Endothelial cell of umbilical vein (primary cell): ENCODE results near the gene FGF9. TPM values are rescaled to one million over a fixed set of nuclear protein-coding genes. Genes with fewer than 3 reads are reported as not detected.

ENCODE experiments used
- BruUV-seq: library from RNA; stranded (reverse); fragments of 400-500 nt; replicated peaks from 2 replicates; lab custom pipeline; 2021; lab: Mats Ljungman, UMichigan
- CTCF ChIA-PET: fragments of 300-600, 350-600 bp; sonication (Branson Sonifier 250); formaldehyde crosslinking; loops from one replicate; lab custom pipeline; 2021; ENCODE audit warnings: antibody characterized with exemption, inconsistent platforms; lab: Charles Lee
- POLR2A ChIA-PET: fragments of 300-600, 350-600 bp; sonication (Branson Sonifier 250); formaldehyde crosslinking; loops from one replicate; lab custom pipeline; 2021; ENCODE audit warnings: antibody characterized with exemption, inconsistent platforms; lab: Charles Lee
- DNase-seq: peaks from one replicate; pipeline ENCODE4 v3.0.0-alpha.2; 2011; ENCODE audit warnings: low read depth, low spot score
- FAIRE-seq: peaks from 2 replicates; lab custom pipeline; 2011; peaks lifted over from hg19 to GRCh38; lab: Jason Lieb, UNC
- H2AFZ ChIP-seq: 2 replicates; pipeline ENCODE4 v1.6.0; 2012; ENCODE audit warnings: low read depth, low read length, control low read depth, inconsistent platforms
- H3K27ac ChIP-seq: 2 replicates; pipeline ENCODE4 v1.5.1; 2011; ENCODE audit warnings: low read depth, mild to moderate bottlenecking, control low read depth, low read length, moderate library complexity; ENCODE audit not compliant: insufficient read depth
- H3K27me3 ChIP-seq, 2 experiments: 2 replicates each; pipeline versions ENCODE4 v1.6.0 to v1.6.1; 2011; ENCODE audit warnings: low read length in 2 of 2, mixed read lengths in 1 of 2; ENCODE audit not compliant: control insufficient read depth in 2 of 2, insufficient read depth in 2 of 2
- H3K36me3 ChIP-seq, 2 experiments: 2 replicates in 1 of 2; 3 replicates in 1 of 2; pipeline ENCODE4 v1.5.1; 2011; ENCODE audit warnings: low read length in 2 of 2, mild to moderate bottlenecking in 1 of 2, moderate library complexity in 1 of 2; ENCODE audit not compliant: control insufficient read depth in 2 of 2, insufficient read depth in 2 of 2; ENCODE audit errors: extremely low read depth in 1 of 2
- H3K4me1 ChIP-seq: 3 replicates; pipeline ENCODE4 v1.5.1; 2011; ENCODE audit warnings: mild to moderate bottlenecking, low read length; ENCODE audit not compliant: control insufficient read depth, insufficient read depth; ENCODE audit errors: extremely low read depth
- H3K4me2 ChIP-seq: 2 replicates; pipeline ENCODE4 v1.6.1; 2011; ENCODE audit warnings: low read length, control low read depth, mixed read lengths; ENCODE audit not compliant: insufficient read depth
- H3K4me3 ChIP-seq, 3 experiments: fragments of 200-600 bp in 1 of 3; sonication (generic), shearing (Covaris generic) in 1 of 3; replicated peaks in 1 of 3; 2 replicates each; pipeline ENCODE4 v1.5.1; 2011 to 2016; ENCODE audit warnings: control low read depth in 3 of 3, low read length in 3 of 3, mild to moderate bottlenecking in 2 of 3, inconsistent platforms in 1 of 3, low read depth in 1 of 3, moderate library complexity in 1 of 3; ENCODE audit not compliant: insufficient read depth in 1 of 3
- H3K79me2 ChIP-seq: 2 replicates; pipeline ENCODE4 v1.6.0; 2012; ENCODE audit warnings: low read length, inconsistent platforms; ENCODE audit not compliant: control insufficient read depth, insufficient read depth
- H3K9ac ChIP-seq: replicated peaks from 2 replicates; pipeline ENCODE3; 2011; ENCODE audit warnings: low read length, control low read depth; ENCODE audit not compliant: insufficient read depth; ENCODE audit errors: extremely low read depth
- H3K9me1 ChIP-seq: replicated peaks from 3 replicates; pipeline ENCODE4 v1.6.0; 2011; ENCODE audit warnings: mild to moderate bottlenecking, low read length; ENCODE audit not compliant: control insufficient read depth, insufficient read depth; ENCODE audit errors: extremely low read depth
- H3K9me3 ChIP-seq: replicated peaks from 2 replicates; pipeline ENCODE4 v1.5.1; 2012; ENCODE audit warnings: low read length, inconsistent platforms; ENCODE audit not compliant: control insufficient read depth, insufficient read depth
- H4K20me1 ChIP-seq: replicated peaks from 2 replicates; pipeline ENCODE3; 2011; ENCODE audit warnings: mild to moderate bottlenecking, low read length; ENCODE audit not compliant: control insufficient read depth, insufficient read depth; ENCODE audit errors: extremely low read depth
- CTCF ChIP-seq, 2 donors: IDR thresholded peaks; 1 replicate in 1 of 2; 2 replicates in 1 of 2; pipeline ENCODE4 v1.5.1; 2011; ENCODE audit warnings: low read length in 2 of 2, mild to moderate bottlenecking in 2 of 2, moderate library complexity in 2 of 2, control low read depth in 1 of 2, inconsistent platforms in 1 of 2, low read depth in 1 of 2; ENCODE audit not compliant: insufficient read depth in 1 of 2; ENCODE audit errors: extremely low read depth in 1 of 2
- EZH2 ChIP-seq: IDR thresholded peaks from 2 replicates; pipeline ENCODE4 v1.6.1; 2012; ENCODE audit warnings: borderline replicate concordance, low read depth, mild to moderate bottlenecking, moderate library complexity, low read length, inconsistent platforms; ENCODE audit not compliant: severe bottlenecking
- FOS ChIP-seq: IDR thresholded peaks from 2 replicates; pipeline ENCODE4 v1.6.1; 2011; ENCODE audit warnings: mild to moderate bottlenecking, low read length, moderate library complexity, borderline replicate concordance; ENCODE audit not compliant: insufficient read depth
- GATA2 ChIP-seq: IDR thresholded peaks from 2 replicates; pipeline ENCODE4 v1.7.0; 2011; ENCODE audit warnings: low read depth, mild to moderate bottlenecking, moderate library complexity, mixed read lengths, low read length; ENCODE audit not compliant: insufficient read length, insufficient read depth
- JUN ChIP-seq: IDR thresholded peaks from 2 replicates; pipeline ENCODE4 v1.6.1; 2011; ENCODE audit warnings: borderline replicate concordance, low read depth; ENCODE audit not compliant: insufficient read length, insufficient read depth
- MAX ChIP-seq: IDR thresholded peaks from 2 replicates; pipeline ENCODE4 v1.6.1; 2011; ENCODE audit not compliant: insufficient read depth, insufficient read length
- MYC ChIP-seq: IDR thresholded peaks from one replicate; pipeline ENCODE4 v1.6.1; 2011; ENCODE audit warnings: mild to moderate bottlenecking, low read depth, low read length
- POLR2A ChIP-seq: IDR thresholded peaks from 2 replicates; pipeline ENCODE4 v1.6.1; 2012; ENCODE audit warnings: low read depth, mild to moderate bottlenecking, control low read depth, low read length
- POLR2AphosphoS5 ChIP-seq: IDR thresholded peaks from 2 replicates; pipeline ENCODE4 v1.6.1; 2012; ENCODE audit warnings: low read depth, mild to moderate bottlenecking, control low read depth, low read length, moderate library complexity; ENCODE audit not compliant: insufficient read depth
- dilution Hi-C: fragments of 300-500 bp; cut with MboI; formaldehyde crosslinking; loops from one replicate; pipeline ENCODE4 v1.15.0; 2019; ENCODE audit warnings: low sequenced_read_pairs; ENCODE audit not compliant: extremely low pct_ligation_motif_present
- intact Hi-C: fragments of 100-400 bp; cut with micrococcal nuclease; formaldehyde crosslinking; loops from one replicate; pipeline ENCODE4 v1.10.0; 2022
- polyA plus RNA-seq, 4 experiments: library from polyadenylated mRNA; depleted of rRNA in 3 of 4; stranded (reverse) in 3 of 4; unstranded in 1 of 4; fragments of >200 nt; gene quantifications; 2 replicates each; pipeline versions ENCODE4 v1.2.1 to v1.2.3, GENCODE V29; 2011 to 2012; ENCODE audit warnings: missing spikeins in 1 of 4
- total RNA-seq: library from RNA; stranded (reverse); gene quantifications from 2 replicates; pipeline ENCODE4 v1.2.3, GENCODE V29; 2021

Gene FGF9
- total and polyA plus RNA-seq, 2 donors (not counting 3 experiments of a cell fraction or from before 2014, with no cell fraction given), result not detected

- Histone ChIP-seq H4K20me1 (no peaks in the 10 kb centered on the region), H3K9ac (no peak overlapping the region), H3K36me3 (no peaks in the 10 kb centered on the region), H3K79me2 (no peaks in the 10 kb centered on the region), H3K9me3 (no peaks in the 10 kb centered on the region), H3K27me3 (peaks cover 9% of the 10 kb centered on the region in 2 experiments), H3K4me1 (no peaks in the 10 kb centered on the region), H3K9me1 (no peaks in the 10 kb centered on the region), H3K4me2 (no peak overlapping the region), H3K27ac (no peak overlapping the region), H2AFZ (no peak overlapping the region), H3K4me3 (no peak overlapping the region)
- FAIRE-seq (no peak), DNase-seq (no peak)
- ChIA-PET POLR2A (no interaction called here), CTCF (no interaction called here)
- TF ChIP-seq POLR2A (no peak), POLR2AphosphoS5 (no peak), GATA2 (no peak), CTCF (IDR thresholded peaks at IDR 0.05; ENCODE audit: extremely low read depth in 1 of 2, insufficient read depth in 1 of 2, low read depth in 1 of 2, low read length in 2 of 2) (no peak), MAX (no peak), JUN (no peak), FOS (no peak), MYC (no peak), EZH2 (no peak)
- no TSS peak for BruUV-seq
- dilution Hi-C loops (no loop called here), intact Hi-C loops (no loop called here)
Observed at GRCh38 chr13:21663197-21663596, 7.7 kb upstream of the FGF9 start.
